ENCODE measurements around the gene HAPLN2.

- TF ChIP-seq CTCF (IDR thresholded peaks at IDR 0.05): no peak
- no peak for TF ChIP-seq EZH2 (IDR thresholded peaks at IDR 0.05; ENCODE audit: borderline replicate concordance, insufficient read depth, low read depth, low read length, poor library complexity, severe bottlenecking)
Observed at GRCh38 chr1:156670359-156670758, 51.1 kb downstream of the HAPLN2 start.

Data from B cell (primary cell).